Spleen (tissue), 7 donors: ENCODE measurements around the gene NENF.

Experiments used
- CTCF ChIP-seq, 11 experiments: fragments of 200-600 bp in 7 of 11; fragments of 450-650 bp in 4 of 11; sonication (generic) in 4 of 11; IDR thresholded peaks in 8 of 11; conservative IDR thresholded peaks in 3 of 11; 1 replicate in 7 of 11; 2 replicates in 4 of 11; pipeline versions ENCODE4 v1.4.0 to v1.8.0; 2016 to 2021; ENCODE audit warnings: antibody characterized with exemption in 11 of 11, inconsistent platforms in 4 of 11, mild to moderate bottlenecking in 1 of 11
- POLR2A ChIP-seq, 3 donors: fragments of 450-650 bp; IDR thresholded peaks; one replicate each; pipeline ENCODE4 v1.5.1; 2017; ENCODE audit warnings: antibody characterized with exemption in 3 of 3, mild to moderate bottlenecking in 1 of 3
- POLR2AphosphoS5 ChIP-seq, 3 donors: sonication (generic); formaldehyde crosslinking; IDR thresholded peaks; one replicate each; pipeline ENCODE4 v1.5.1; 2017; ENCODE audit warnings: antibody characterized with exemption in 3 of 3
- donor health status: DM: no; HTN: no; CAD: no; lungs with moderate emphysema.
- donor health status: DM: no; HTN: no; CAD: no.
- donor health status: DM: no; HTN: no; CAD: no.

- TF ChIP-seq CTCF (IDR thresholded peaks at IDR 0.05 in 8 of 11, conservative IDR thresholded peaks at IDR 0.05 in 3 of 11) (no peak), POLR2AphosphoS5 (IDR thresholded peaks at IDR 0.05) (no peak), POLR2A (IDR thresholded peaks at IDR 0.05) (no peak)
Measured at GRCh38 chr1:212471286-212471685, 38.6 kb downstream of the NENF start.
